ENCODE results near the gene SRXN1.
"Not testable (repeated sequence)": the region's sequence is repeated elsewhere in the genome, so short reads cannot be mapped to it uniquely, and the experiment has no call there.

SRXN1 gene

GRCh38 chr20:653110-653589 lies at the start of gene SRXN1:
TSS of gene SRXN1 (minus strand) at chr20:653200. CDS start at chr20:653185, 15 bp downstream.
- DNase-seq = peak; percentile 87

- DNase-seq = no peak
These were observed 48.6 kb upstream of the SRXN1 start for GRCh38 chr20:701401-702129.

GRCh38 chr20:699811-700338 lies 46.9 kb upstream of the SRXN1 start:
- DNase-seq = no peak

GRCh38 chr20:699342-699741 lies 46.3 kb upstream of the SRXN1 start:
- no peak for DNase-seq

GRCh38 chr20:698276-698675 lies 45.3 kb upstream of the SRXN1 start:
- no peak for DNase-seq

GRCh38 chr20:697826-698225 lies 44.8 kb upstream of the SRXN1 start:
- DNase-seq = no peak

- no peak for DNase-seq
These were observed 42.3 kb upstream of the SRXN1 start for GRCh38 chr20:695165-695866.

GRCh38 chr20:694496-694895 lies 41.5 kb upstream of the SRXN1 start:
- no peak for DNase-seq

GRCh38 chr20:693786-694185 lies 40.8 kb upstream of the SRXN1 start:
- DNase-seq = not testable (repeated sequence)

- no peak for DNase-seq
These were observed 39.0 kb upstream of the SRXN1 start for GRCh38 chr20:692044-692443.

GRCh38 chr20:689947-690346 lies 36.9 kb upstream of the SRXN1 start:
- DNase-seq = no peak

GRCh38 chr20:689348-689747 lies 36.3 kb upstream of the SRXN1 start:
- no peak for DNase-seq

GRCh38 chr20:688809-689212 lies 35.8 kb upstream of the SRXN1 start:
- no peak for DNase-seq

- DNase-seq = no peak
These were observed 34.6 kb upstream of the SRXN1 start for GRCh38 chr20:687468-688203.

- DNase-seq = no peak
These were observed 31.8 kb upstream of the SRXN1 start for GRCh38 chr20:684676-685319.

- DNase-seq = no peak
These were observed 29.1 kb upstream of the SRXN1 start for GRCh38 chr20:682123-682522.

GRCh38 chr20:680638-681187 lies 27.7 kb upstream of the SRXN1 start:
- DNase-seq = no peak

GRCh38 chr20:677957-678356 lies 25.0 kb upstream of the SRXN1 start:
- no peak for DNase-seq

- no peak for DNase-seq
These were observed 24.0 kb upstream of the SRXN1 start for GRCh38 chr20:676967-677366.

GRCh38 chr20:676315-676937 lies 23.4 kb upstream of the SRXN1 start:
- DNase-seq = no peak

- DNase-seq = peak; percentile 69
These were observed 22.7 kb upstream of the SRXN1 start, which contains the start of gene SCRT2 for GRCh38 chr20:675453-676314. TSS of gene SCRT2 (minus strand) at chr20:675802. CDS start at chr20:675601, 201 bp downstream.

All from stimulated activated CD4-positive, alpha-beta T cell treated with anti-CD3 and anti-CD28 coated beads, Interleukin-4, amount 100 ng/mL, for 1 hour (primary cell).